Thyroid gland (tissue), 4 donors: ENCODE results near the gene COL28A1. TPM values are rescaled to one million over a fixed set of nuclear protein-coding genes. Genes with fewer than 3 reads are reported as not detected.
"Not testable (repeated sequence)": the region's sequence is repeated elsewhere in the genome, so short reads cannot be mapped to it uniquely, and the experiment has no call there.

Source experiments
- DNase-seq, 2 donors: peaks; one replicate each; pipeline ENCODE4 v3.0.0-alpha.2; 2019
- H3K27ac ChIP-seq, 3 donors: fragments of 200-600 bp; sonication (generic); 1 replicate in 2 of 3; 2 replicates in 1 of 3; pipeline ENCODE4 v1.5.1; 2016 to 2019; ENCODE audit warnings: mild to moderate bottlenecking in 1 of 3, moderate library complexity in 1 of 3
- H3K27me3 ChIP-seq: fragments of 200-600 bp; sonication (generic); one replicate; pipeline ENCODE4 v1.5.1; 2019
- H3K36me3 ChIP-seq, 2 donors: fragments of 200-600 bp; sonication (generic); one replicate each; pipeline ENCODE4 v1.5.1; 2016 to 2019
- H3K4me1 ChIP-seq, 2 donors: fragments of 200-600 bp; sonication (generic); one replicate each; pipeline ENCODE4 v1.5.1; 2017 to 2019
- H3K4me3 ChIP-seq, 3 donors: fragments of 200-600 bp; sonication (generic); replicated peaks in 1 of 3; 1 replicate in 2 of 3; 2 replicates in 1 of 3; pipeline ENCODE4 v1.5.1; 2016; ENCODE audit warnings: mild to moderate bottlenecking in 1 of 3
- H3K9me3 ChIP-seq: fragments of 200-600 bp; sonication (generic); one replicate; pipeline ENCODE4 v1.5.1; 2017
- CTCF ChIP-seq, 6 experiments: fragments of 200-600 bp in 3 of 6; fragments of 450-650 bp in 3 of 6; sonication (generic) in 3 of 6; IDR thresholded peaks; one replicate each; pipeline ENCODE4 v1.5.1; 2016 to 2019; ENCODE audit warnings: antibody characterized with exemption in 6 of 6, mild to moderate bottlenecking in 2 of 6, inconsistent platforms in 1 of 6, moderate library complexity in 1 of 6
- POLR2A ChIP-seq, 2 donors: fragments of 450-650 bp; IDR thresholded peaks; one replicate each; pipeline ENCODE4 v1.6.1; 2017; ENCODE audit warnings: antibody characterized with exemption in 2 of 2, mild to moderate bottlenecking in 2 of 2, moderate library complexity in 1 of 2
- WGBS, 2 donors: methylation state at CpG; one replicate each; pipeline ENCODE4 v1.1.5; 2017; 5-methylcytosine and 5-hydroxymethylcytosine counted together
- intact Hi-C: fragments of 100-400 bp; cut with DNase I; formaldehyde crosslinking; loops from one replicate; pipeline ENCODE4 v1.15.1; 2023
- total RNA-seq, 4 donors: library from RNA; depleted of rRNA; stranded (reverse); fragments of >200 nt; gene quantifications; one replicate each; pipeline ENCODE4 v1.2.3, GENCODE V29; 2016

The COL28A1 gene
- total RNA-seq, 4 donors from 2014 or later, result 0.54 to 1.9 (median 0.97) TPM

GRCh38 chr7:7481802-7482201 lies 53.9 kb downstream of the COL28A1 start:
- WGBS, 2 donors, result 93 to 97% methylated on average over 2 of the region's 2 CpGs
- Histone ChIP-seq H3K9me3 (no peaks in the 10 kb centered on the region), H3K4me1 (no peaks in the 10 kb centered on the region), H3K27me3 (no peaks in the 10 kb centered on the region), H3K27ac (no peak overlapping the region), H3K36me3 (no peaks in the 10 kb centered on the region), H3K4me3 (no peak overlapping the region)
- TF ChIP-seq POLR2A (IDR thresholded peaks at IDR 0.05) (no peak), CTCF (IDR thresholded peaks at IDR 0.05) (no peak)
- intact Hi-C loops, result no loop called here
- DNase-seq, result no peak

GRCh38 chr7:7479275-7479805 lies 56.3 kb downstream of the COL28A1 start:
- intact Hi-C loops, result no loop called here
- WGBS, 2 donors, result 85 to 87% methylated on average over 2 of the region's 2 CpGs
- no peak overlapping the region for H3K27ac ChIP-seq
- H3K9me3 ChIP-seq, result no peaks in the 10 kb centered on the region
- no peaks in the 10 kb centered on the region for H3K36me3 ChIP-seq
- no peak for DNase-seq
- no peak overlapping the region for H3K4me3 ChIP-seq
- H3K4me1 ChIP-seq, result no peaks in the 10 kb centered on the region
- no peaks in the 10 kb centered on the region for H3K27me3 ChIP-seq
- TF ChIP-seq POLR2A (IDR thresholded peaks at IDR 0.05), result no peak
- TF ChIP-seq CTCF (IDR thresholded peaks at IDR 0.05), result no peak

- Histone ChIP-seq H3K27ac (no peak overlapping the region), H3K4me1 (no peaks in the 10 kb centered on the region), H3K9me3 (no peaks in the 10 kb centered on the region), H3K4me3 (no peak overlapping the region), H3K27me3 (no peaks in the 10 kb centered on the region), H3K36me3 (no peaks in the 10 kb centered on the region)
- WGBS, 2 donors, result 97 to 100% methylated on average over 3 to 7 of the region's 23 CpGs
- DNase-seq, result no peak
- intact Hi-C loops, result no loop called here
- no peak for TF ChIP-seq CTCF (IDR thresholded peaks at IDR 0.05)
- no peak for TF ChIP-seq POLR2A (IDR thresholded peaks at IDR 0.05)
Observed at GRCh38 chr7:7478569-7478968, 57.1 kb downstream of the COL28A1 start.

GRCh38 chr7:7477641-7478040 lies 58.0 kb downstream of the COL28A1 start:
- H3K9me3 ChIP-seq, DNase-seq, H3K36me3 ChIP-seq, H3K4me1 ChIP-seq, H3K27ac ChIP-seq, intact Hi-C loops, H3K27me3 ChIP-seq, H3K4me3 ChIP-seq: not testable (repeated sequence)
- WGBS, 2 donors, result 83 to 97% methylated on average over 7 of the region's 7 CpGs

- Histone ChIP-seq H3K27me3 (no peaks in the 10 kb centered on the region), H3K36me3 (no peaks in the 10 kb centered on the region), H3K9me3 (no peaks in the 10 kb centered on the region), H3K27ac (no peak overlapping the region), H3K4me1 (no peaks in the 10 kb centered on the region), H3K4me3 (no peak overlapping the region)
- DNase-seq, result no peak
- intact Hi-C loops, result no loop called here
- TF ChIP-seq POLR2A (IDR thresholded peaks at IDR 0.05) (no peak), CTCF (IDR thresholded peaks at IDR 0.05) (no peak)
- 53 to 61% methylated on average over 1 of the region's 1 CpG for WGBS, 2 donors
Observed at GRCh38 chr7:7476381-7476780, 59.3 kb downstream of the COL28A1 start.

GRCh38 chr7:7475601-7476000 lies 60.1 kb downstream of the COL28A1 start:
- H3K36me3 ChIP-seq, result no peaks in the 10 kb centered on the region
- H3K4me1 ChIP-seq, result no peaks in the 10 kb centered on the region
- intact Hi-C loops, result no loop called here
- H3K27me3 ChIP-seq, result no peaks in the 10 kb centered on the region
- WGBS, 2 donors, result 91 to 94% methylated on average over 2 of the region's 2 CpGs
- no peaks in the 10 kb centered on the region for H3K9me3 ChIP-seq
- TF ChIP-seq CTCF (IDR thresholded peaks at IDR 0.05) (no peak), POLR2A (IDR thresholded peaks at IDR 0.05) (no peak)
- H3K4me3 ChIP-seq, result no peak overlapping the region
- DNase-seq, result no peak
- no peak overlapping the region for H3K27ac ChIP-seq
